GM12878 (cell line): Measurements from ENCODE around the gene C1orf146.

ENCODE experiments used
- CBFB ChIP-seq: IDR thresholded peaks from 2 replicates; pipeline ENCODE4 v1.6.1; 2016; ENCODE audit warnings: antibody characterized with exemption, low read depth
- CHD1 ChIP-seq: IDR thresholded peaks from 2 replicates; pipeline ENCODE4 v1.6.1; 2012; ENCODE audit warnings: low read depth, low read length, improper control_type of control experiment
- EP300 ChIP-seq, 2 experiments: fragments of 150-350 bp in 1 of 2; IDR thresholded peaks; 2 replicates each; pipeline ENCODE4 v1.6.1; 2011 to 2012; ENCODE audit warnings: low read depth in 2 of 2, low read length in 2 of 2, borderline replicate concordance in 1 of 2, improper control_type of control experiment in 1 of 2, inconsistent platforms in 1 of 2; ENCODE audit not compliant: control insufficient read depth in 1 of 2
- JUND ChIP-seq: IDR thresholded peaks from 2 replicates; pipeline ENCODE4 v1.6.1; 2012; ENCODE audit warnings: low read depth, mild to moderate bottlenecking, low read length, improper control_type of control experiment, moderate library complexity
- RFX5 ChIP-seq: IDR thresholded peaks from 2 replicates; pipeline ENCODE4 v1.6.1; 2011; ENCODE audit warnings: low read depth, low read length, improper control_type of control experiment
- SIX5 ChIP-seq: IDR thresholded peaks from 2 replicates; pipeline ENCODE4 v1.6.1; 2011; ENCODE audit warnings: mild to moderate bottlenecking, low read depth, low read length, moderate library complexity; ENCODE audit not compliant: severe bottlenecking
- ZZZ3 ChIP-seq: IDR thresholded peaks from 2 replicates; pipeline ENCODE4 v1.6.1; 2011; ENCODE audit warnings: low read depth; ENCODE audit not compliant: control insufficient read depth, insufficient read length
- TF ChIP-seq, protein P1 (sequence below), 3 experiments: IDR thresholded peaks in 2 of 3; conservative IDR thresholded peaks in 1 of 3; 2 replicates each; pipeline ENCODE4 v1.5.1; 2011; ENCODE audit warnings: low read depth in 3 of 3, low read length in 3 of 3, mild to moderate bottlenecking in 3 of 3, control low read depth in 2 of 3, moderate library complexity in 2 of 3, inconsistent platforms in 1 of 3, mixed read lengths in 1 of 3; ENCODE audit not compliant: control insufficient read depth in 2 of 3, insufficient read depth in 1 of 3; ENCODE audit errors: extremely low read depth in 1 of 3
- TF ChIP-seq, protein P2 (sequence below): fragments of 450-650 bp; IDR thresholded peaks from 2 replicates; pipeline ENCODE4 v1.6.1; 2017; ENCODE audit warnings: antibody characterized with exemption, mild to moderate bottlenecking, moderate library complexity

DNA sequence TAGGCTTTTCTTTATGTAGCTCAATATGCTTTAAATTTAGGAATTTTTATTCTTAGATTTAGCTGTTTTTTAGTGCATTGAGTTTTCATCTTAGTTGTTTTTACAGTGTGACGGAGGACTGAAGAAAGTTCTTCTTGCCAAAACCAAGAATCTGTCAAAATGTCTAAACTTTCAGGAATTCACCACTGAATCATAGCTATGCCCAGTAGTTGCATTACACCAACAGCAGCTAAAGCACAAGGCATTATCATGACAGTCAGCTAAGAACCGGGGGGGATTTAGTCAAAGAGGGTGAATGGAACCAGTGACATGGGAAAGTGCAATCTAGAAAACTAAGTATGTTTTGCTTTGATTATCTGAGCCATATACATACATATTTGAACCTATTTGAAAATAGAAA is 6.5 kb upstream of the C1orf146 start:
- TF ChIP-seq CBFB, result no peak
- TF ChIP-seq CHD1, result no peak
- TF ChIP-seq, protein P1, sequence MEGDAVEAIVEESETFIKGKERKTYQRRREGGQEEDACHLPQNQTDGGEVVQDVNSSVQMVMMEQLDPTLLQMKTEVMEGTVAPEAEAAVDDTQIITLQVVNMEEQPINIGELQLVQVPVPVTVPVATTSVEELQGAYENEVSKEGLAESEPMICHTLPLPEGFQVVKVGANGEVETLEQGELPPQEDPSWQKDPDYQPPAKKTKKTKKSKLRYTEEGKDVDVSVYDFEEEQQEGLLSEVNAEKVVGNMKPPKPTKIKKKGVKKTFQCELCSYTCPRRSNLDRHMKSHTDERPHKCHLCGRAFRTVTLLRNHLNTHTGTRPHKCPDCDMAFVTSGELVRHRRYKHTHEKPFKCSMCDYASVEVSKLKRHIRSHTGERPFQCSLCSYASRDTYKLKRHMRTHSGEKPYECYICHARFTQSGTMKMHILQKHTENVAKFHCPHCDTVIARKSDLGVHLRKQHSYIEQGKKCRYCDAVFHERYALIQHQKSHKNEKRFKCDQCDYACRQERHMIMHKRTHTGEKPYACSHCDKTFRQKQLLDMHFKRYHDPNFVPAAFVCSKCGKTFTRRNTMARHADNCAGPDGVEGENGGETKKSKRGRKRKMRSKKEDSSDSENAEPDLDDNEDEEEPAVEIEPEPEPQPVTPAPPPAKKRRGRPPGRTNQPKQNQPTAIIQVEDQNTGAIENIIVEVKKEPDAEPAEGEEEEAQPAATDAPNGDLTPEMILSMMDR (IDR thresholded peaks at IDR 0.05 in 2 of 3, conservative IDR thresholded peaks at IDR 0.05 in 1 of 3; ENCODE audit: control insufficient read depth in 2 of 3, extremely low read depth in 1 of 3, insufficient read depth in 1 of 3, low read depth in 3 of 3, low read length in 3 of 3), result no peak
- TF ChIP-seq ZZZ3, result no peak
- TF ChIP-seq RFX5, result no peak
- TF ChIP-seq JUND, result no peak
- TF ChIP-seq EP300 (IDR thresholded peaks at IDR 0.05; ENCODE audit: borderline replicate concordance in 1 of 2, control insufficient read depth in 1 of 2, low read depth in 2 of 2, low read length in 2 of 2), result no peak
- TF ChIP-seq SIX5, result no peak
- TF ChIP-seq, protein P2, sequence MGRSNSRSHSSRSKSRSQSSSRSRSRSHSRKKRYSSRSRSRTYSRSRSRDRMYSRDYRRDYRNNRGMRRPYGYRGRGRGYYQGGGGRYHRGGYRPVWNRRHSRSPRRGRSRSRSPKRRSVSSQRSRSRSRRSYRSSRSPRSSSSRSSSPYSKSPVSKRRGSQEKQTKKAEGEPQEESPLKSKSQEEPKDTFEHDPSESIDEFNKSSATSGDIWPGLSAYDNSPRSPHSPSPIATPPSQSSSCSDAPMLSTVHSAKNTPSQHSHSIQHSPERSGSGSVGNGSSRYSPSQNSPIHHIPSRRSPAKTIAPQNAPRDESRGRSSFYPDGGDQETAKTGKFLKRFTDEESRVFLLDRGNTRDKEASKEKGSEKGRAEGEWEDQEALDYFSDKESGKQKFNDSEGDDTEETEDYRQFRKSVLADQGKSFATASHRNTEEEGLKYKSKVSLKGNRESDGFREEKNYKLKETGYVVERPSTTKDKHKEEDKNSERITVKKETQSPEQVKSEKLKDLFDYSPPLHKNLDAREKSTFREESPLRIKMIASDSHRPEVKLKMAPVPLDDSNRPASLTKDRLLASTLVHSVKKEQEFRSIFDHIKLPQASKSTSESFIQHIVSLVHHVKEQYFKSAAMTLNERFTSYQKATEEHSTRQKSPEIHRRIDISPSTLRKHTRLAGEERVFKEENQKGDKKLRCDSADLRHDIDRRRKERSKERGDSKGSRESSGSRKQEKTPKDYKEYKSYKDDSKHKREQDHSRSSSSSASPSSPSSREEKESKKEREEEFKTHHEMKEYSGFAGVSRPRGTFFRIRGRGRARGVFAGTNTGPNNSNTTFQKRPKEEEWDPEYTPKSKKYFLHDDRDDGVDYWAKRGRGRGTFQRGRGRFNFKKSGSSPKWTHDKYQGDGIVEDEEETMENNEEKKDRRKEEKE, result no peak
